HUES48 (cell line): ENCODE data around the gene SLC48A1.

ENCODE experiments used
- H3K27ac ChIP-seq: one replicate; pipeline ENCODE4 v1.7.0; 2013; ENCODE audit warnings: low read depth, low read length, inconsistent platforms
- H3K27me3 ChIP-seq: 2 replicates; pipeline ENCODE4 v1.6.1; 2013; ENCODE audit warnings: mild to moderate bottlenecking, low read length; ENCODE audit not compliant: control insufficient read depth, insufficient read depth
- H3K36me3 ChIP-seq: 2 replicates; pipeline ENCODE4 v1.6.1; 2013; ENCODE audit warnings: low read length; ENCODE audit not compliant: control insufficient read depth, insufficient read depth
- H3K4me1 ChIP-seq: 2 replicates; pipeline ENCODE4 v1.6.1; 2013; ENCODE audit warnings: mild to moderate bottlenecking, low read length; ENCODE audit not compliant: control insufficient read depth, insufficient read depth
- H3K4me3 ChIP-seq: 2 replicates; pipeline ENCODE4 v1.5.1; 2013; ENCODE audit warnings: mild to moderate bottlenecking, low read depth, low read length
- H3K9ac ChIP-seq: 2 replicates; pipeline ENCODE4 v1.6.1; 2013; ENCODE audit warnings: mild to moderate bottlenecking, low read depth, low read length, moderate library complexity
- H3K9me3 ChIP-seq: 2 replicates; pipeline ENCODE4 v1.6.1; 2013; ENCODE audit warnings: low read length; ENCODE audit not compliant: control insufficient read depth, insufficient read depth

Gene SLC48A1

GRCh38 chr12:47797441-47797840 lies 24.4 kb downstream of the SLC48A1 start:
- H3K27ac ChIP-seq: no peak overlapping the region
- no peaks in the 10 kb centered on the region for H3K9me3 ChIP-seq
- peaks cover 44% of the 10 kb centered on the region for H3K36me3 ChIP-seq
- 0 out of 2 replicates have a peak, but pooled peaks cover 2% of the 10 kb centered on the region for H3K4me1 ChIP-seq
- H3K27me3 ChIP-seq: no peaks in the 10 kb centered on the region
- no peak overlapping the region for H3K9ac ChIP-seq
- no peak overlapping the region for H3K4me3 ChIP-seq

GRCh38 chr12:47798382-47798948 lies 25.4 kb downstream of the SLC48A1 start:
- H3K4me1 ChIP-seq: 0 out of 2 replicates have a peak, but pooled peaks cover 2% of the 10 kb centered on the region
- no peak overlapping the region for H3K4me3 ChIP-seq
- H3K9me3 ChIP-seq: no peaks in the 10 kb centered on the region
- H3K27me3 ChIP-seq: no peaks in the 10 kb centered on the region
- no peak overlapping the region for H3K9ac ChIP-seq
- H3K36me3 ChIP-seq: peaks cover 38% of the 10 kb centered on the region
- no peak overlapping the region for H3K27ac ChIP-seq

- H3K36me3 ChIP-seq: peaks cover 29% of the 10 kb centered on the region
- H3K4me1 ChIP-seq: 0 out of 2 replicates have a peak, but pooled peaks cover 2% of the 10 kb centered on the region
- H3K9me3 ChIP-seq: no peaks in the 10 kb centered on the region
- H3K27me3 ChIP-seq: no peaks in the 10 kb centered on the region
- H3K27ac ChIP-seq: no peak overlapping the region
- H3K4me3 ChIP-seq: no peak overlapping the region
- no peak overlapping the region for H3K9ac ChIP-seq
Measured at GRCh38 chr12:47799357-47799955, 26.4 kb downstream of the SLC48A1 start.

GRCh38 chr12:47800582-47800981 lies 27.5 kb downstream of the SLC48A1 start:
- H3K36me3 ChIP-seq: peaks cover 22% of the 10 kb centered on the region
- H3K9ac ChIP-seq: no peak overlapping the region
- H3K4me3 ChIP-seq: no peak overlapping the region
- H3K27me3 ChIP-seq: no peaks in the 10 kb centered on the region
- no peak overlapping the region for H3K27ac ChIP-seq
- H3K4me1 ChIP-seq: 0 out of 2 replicates have a peak, but pooled peaks cover 2% of the 10 kb centered on the region
- H3K9me3 ChIP-seq: no peaks in the 10 kb centered on the region

GRCh38 chr12:47801170-47801903 lies 28.3 kb downstream of the SLC48A1 start:
- H3K36me3 ChIP-seq: peaks cover 15% of the 10 kb centered on the region
- no peak overlapping the region for H3K4me3 ChIP-seq
- 0 out of 2 replicates have a peak, but pooled peaks cover 2% of the 10 kb centered on the region for H3K4me1 ChIP-seq
- no peaks in the 10 kb centered on the region for H3K9me3 ChIP-seq
- H3K9ac ChIP-seq: no peak overlapping the region
- H3K27ac ChIP-seq: no peak overlapping the region
- H3K27me3 ChIP-seq: no peaks in the 10 kb centered on the region

GRCh38 chr12:47801904-47802246 lies 28.8 kb downstream of the SLC48A1 start:
- H3K27me3 ChIP-seq: no peaks in the 10 kb centered on the region
- no peak overlapping the region for H3K4me3 ChIP-seq
- H3K9me3 ChIP-seq: no peaks in the 10 kb centered on the region
- H3K9ac ChIP-seq: no peak overlapping the region
- no peak overlapping the region for H3K27ac ChIP-seq
- H3K36me3 ChIP-seq: peaks cover 11% of the 10 kb centered on the region
- 0 out of 2 replicates have a peak, but pooled peaks cover 2% of the 10 kb centered on the region for H3K4me1 ChIP-seq

GRCh38 chr12:47802312-47802711 lies 29.3 kb downstream of the SLC48A1 start:
- H3K9ac ChIP-seq: no peak overlapping the region
- no peaks in the 10 kb centered on the region for H3K27me3 ChIP-seq
- 0 out of 2 replicates have a peak, but pooled peaks cover under 1% of the 10 kb centered on the region for H3K4me1 ChIP-seq
- H3K4me3 ChIP-seq: no peak overlapping the region
- no peaks in the 10 kb centered on the region for H3K9me3 ChIP-seq
- H3K36me3 ChIP-seq: peaks cover 10% of the 10 kb centered on the region; the same call in 1 of the 2 replicates
- H3K27ac ChIP-seq: no peak overlapping the region

GRCh38 chr12:47803191-47803875 lies 30.3 kb downstream of the SLC48A1 start:
- H3K9me3 ChIP-seq: no peaks in the 10 kb centered on the region
- H3K9ac ChIP-seq: no peak overlapping the region
- no peaks in the 10 kb centered on the region for H3K27me3 ChIP-seq
- H3K36me3 ChIP-seq: 0 out of 2 replicates have a peak, but pooled peaks cover 10% of the 10 kb centered on the region
- peaks cover 9% of the 10 kb centered on the region for H3K4me1 ChIP-seq
- no peak overlapping the region for H3K4me3 ChIP-seq
- H3K27ac ChIP-seq: no peak overlapping the region

- Histone ChIP-seq H3K27ac (no peak overlapping the region), H3K9ac (no peak overlapping the region), H3K9me3 (no peaks in the 10 kb centered on the region), H3K27me3 (no peaks in the 10 kb centered on the region), H3K4me1 (peaks cover 17% of the 10 kb centered on the region), H3K4me3 (no peak overlapping the region), H3K36me3 (0 out of 2 replicates have a peak, but pooled peaks cover 8% of the 10 kb centered on the region)
Measured at GRCh38 chr12:47804171-47804570, 31.1 kb downstream of the SLC48A1 start.

GRCh38 chr12:47805417-47805816 lies 32.4 kb downstream of the SLC48A1 start:
- Histone ChIP-seq H3K4me3 (no peak overlapping the region), H3K9ac (no peak overlapping the region), H3K9me3 (no peaks in the 10 kb centered on the region), H3K4me1 (peaks cover 27% of the 10 kb centered on the region), H3K36me3 (0 out of 2 replicates have a peak, but pooled peaks cover 6% of the 10 kb centered on the region), H3K27me3 (no peaks in the 10 kb centered on the region), H3K27ac (no peak overlapping the region)
